K562 (cell line): ENCODE measurements around the gene ZNF627. TPM values are rescaled to one million over a fixed set of nuclear protein-coding genes. Genes with fewer than 3 reads are reported as not detected.

Experiments used
- BCL6 ChIP-seq: fragments of 250-450 bp; sonication (Bioruptor Pico); IDR thresholded peaks from 2 replicates; pipeline ENCODE4 v1.4.0; 2020
- CBX2 ChIP-seq: fragments of 200-600 bp; sonication (generic); IDR thresholded peaks from one replicate; pipeline ENCODE4 v1.6.1; 2012; ENCODE audit warnings: mild to moderate bottlenecking, low read length, inconsistent platforms; ENCODE audit not compliant: insufficient read depth, poor library complexity, severe bottlenecking
- DLX4 ChIP-seq: fragments of 250-450 bp; sonication (Bioruptor Pico); IDR thresholded peaks from 2 replicates; pipeline ENCODE4 v1.6.1; 2021; ENCODE audit warnings: mild to moderate bottlenecking
- E2F5 ChIP-seq: sonication (generic); formaldehyde crosslinking; IDR thresholded peaks from 2 replicates; pipeline ENCODE4 v1.8.0; 2022; ENCODE audit warnings: mild to moderate bottlenecking, missing genetic modification reagents
- ELK3 ChIP-seq: fragments of 450-650 bp; formaldehyde crosslinking; IDR thresholded peaks from 2 replicates; pipeline ENCODE4 v1.4.0; 2020; ENCODE audit warnings: mild to moderate bottlenecking
- FOXO4 ChIP-seq: fragments of 450-650 bp; formaldehyde crosslinking; IDR thresholded peaks from 2 replicates; pipeline ENCODE4 v1.4.0; 2020; ENCODE audit warnings: mild to moderate bottlenecking, moderate library complexity
- POLR3G ChIP-seq: IDR thresholded peaks from 2 replicates; pipeline ENCODE4 v1.6.1; 2011; ENCODE audit not compliant: insufficient read length, insufficient replicate concordance; ENCODE audit errors: extremely low read depth
- REST ChIP-seq, 2 experiments: fragments of 450-650 bp; formaldehyde crosslinking in 1 of 2; IDR thresholded peaks; 2 replicates each; pipeline versions ENCODE4 v1.4.0 to v1.6.1; 2014 to 2020; ENCODE audit warnings: mild to moderate bottlenecking in 2 of 2, borderline replicate concordance in 1 of 2, low read depth in 1 of 2
- SP1 ChIP-seq: sonication (generic); formaldehyde crosslinking; IDR thresholded peaks from 2 replicates; pipeline ENCODE4 v1.8.1; 2022; ENCODE audit warnings: mild to moderate bottlenecking, missing genetic modification reagents
- SREBF1 ChIP-seq: fragments of 150-350 bp; IDR thresholded peaks from 2 replicates; pipeline ENCODE4 v1.6.1; 2014; ENCODE audit warnings: antibody characterized with exemption, low read depth, low read length, borderline replicate concordance
- ZNF639 ChIP-seq, 2 experiments: fragments of 200-800 bp in 1 of 2; sonication (Bioruptor generic) in 1 of 2; sonication (generic) in 1 of 2; formaldehyde crosslinking in 1 of 2; IDR thresholded peaks in 1 of 2; conservative IDR thresholded peaks in 1 of 2; 2 replicates each; pipeline versions ENCODE4 v1.5.0 to v1.6.1; 2016 to 2020; ENCODE audit warnings: missing compliant biosample characterization in 1 of 2, missing genetic modification characterization in 1 of 2, missing genetic modification reagents in 1 of 2
- ZNF79 ChIP-seq: fragments of 250-450 bp; sonication (Bioruptor Pico); IDR thresholded peaks from 2 replicates; pipeline ENCODE4 v1.4.0; 2020; ENCODE audit warnings: low read depth, mild to moderate bottlenecking, moderate library complexity
- polyA plus RNA-seq, 8 experiments: library from polyadenylated mRNA; depleted of rRNA in 4 of 8; stranded (reverse) in 5 of 8; unstranded in 3 of 8; fragments of >200 nt; fragmentation: Nextera tagmentation in 2 of 8; fragmentation: Illumina TruSeq in 1 of 8; extraction: Ambion mirVana in 2 of 8; extraction: Trizol in 1 of 8; gene quantifications; 2 replicates each; pipeline versions ENCODE4 v1.2.1 to v1.2.3, GENCODE V29; 2011 to 2014; ENCODE audit warnings: inconsistent platforms in 1 of 8, missing spikeins in 1 of 8
- total RNA-seq, 7 experiments: library from RNA; depleted of rRNA in 6 of 7; stranded (reverse); fragments of >200 nt in 6 of 7; fragmentation: Illumina TruSeq in 2 of 7; extraction: Trizol in 2 of 7; gene quantifications; 2 replicates each; pipeline versions ENCODE4 v1.2.1 to v1.2.3, GENCODE V29; 2011 to 2021; ENCODE audit warnings: low replicate concordance in 1 of 7

ZNF627 gene
- total and polyA plus RNA-seq, 9 of the 15 experiments (the other 6 are each of a cell fraction or from before 2014, with no cell fraction given): 6.4 to 19.9 (median 10.6) TPM

GRCh38 chr19:11587302-11587974, 9.8 kb upstream of the ZNF627 start (continued):
- TF ChIP-seq REST (IDR thresholded peaks at IDR 0.05; ENCODE audit: borderline replicate concordance): peak; percentile 92
- TF ChIP-seq REST (CRISPR knock-in tag; IDR thresholded peaks at IDR 0.05; ENCODE audit: low read depth): no peak
- no peak for TF ChIP-seq E2F5 (CRISPR knock-in tag)
- no peak for TF ChIP-seq BCL6 (CRISPR knock-in tag)
- no peak for TF ChIP-seq ELK3 (CRISPR knock-in tag)
- TF ChIP-seq DLX4: no peak
- TF ChIP-seq SP1 (CRISPR knock-in tag): no peak
- TF ChIP-seq CBX2: no peak
- no peak for TF ChIP-seq FOXO4
- TF ChIP-seq SREBF1: no peak
- TF ChIP-seq POLR3G: no peak
- no peak for TF ChIP-seq ZNF79
- TF ChIP-seq ZNF639 (CRISPR knock-in tag; conservative IDR thresholded peaks at IDR 0.05 in 1 of 2, IDR thresholded peaks at IDR 0.05 in 1 of 2): no peak
